GM18502 (cell line): Measurements from ENCODE around the gene LHX6.

ENCODE experiments used
- ATAC-seq: cut with Tn5 transposase; IDR thresholded peaks from one replicate; pipeline ENCODE4 v1.9.1; 2021; ENCODE audit warnings: mild to moderate bottlenecking; ENCODE audit not compliant: unreplicated experiment, poor library complexity

LHX6 gene

GRCh38 chr9:122228568-122229484 is at the start of gene LHX6:
LHX6 (minus strand) TSS chr9:122228957; CDS start chr9:122228740, 217 bp downstream.
- ATAC-seq: no peak

GRCh38 chr9:122277285-122277897 is 48.6 kb upstream of the LHX6 start:
- ATAC-seq: no peak

- no peak for ATAC-seq
Measured at GRCh38 chr9:122276096-122276495, 47.3 kb upstream of the LHX6 start.

- ATAC-seq: no peak
Measured at GRCh38 chr9:122274055-122274454, 45.3 kb upstream of the LHX6 start.

GRCh38 chr9:122268041-122268814 is 39.5 kb upstream of the LHX6 start:
- no peak for ATAC-seq

- peak; percentile 36 for ATAC-seq
Measured at GRCh38 chr9:122265149-122265915, 36.6 kb upstream of the LHX6 start.

- ATAC-seq: peak; percentile 87
Measured at GRCh38 chr9:122264360-122265148, 35.8 kb upstream of the LHX6 start, which contains the start of the genes MRRF and RBM18. MRRF (plus strand) TSS chr9:122264882; CDS start chr9:122270892, 6,010 bp downstream. RBM18 (minus strand) TSS chr9:122264840; CDS start chr9:122261492, 3,348 bp downstream.

- ATAC-seq: no peak
Measured at GRCh38 chr9:122263699-122264349, 35.1 kb upstream of the LHX6 start.

GRCh38 chr9:122262073-122262472 is 33.3 kb upstream of the LHX6 start:
- ATAC-seq: no peak

GRCh38 chr9:122261469-122261881 is 32.7 kb upstream of the LHX6 start:
- ATAC-seq: no peak

GRCh38 chr9:122258886-122259415 is 30.2 kb upstream of the LHX6 start:
- ATAC-seq: no peak

GRCh38 chr9:122256206-122256605 is 27.4 kb upstream of the LHX6 start:
- no peak for ATAC-seq

- no peak for ATAC-seq
Measured at GRCh38 chr9:122254761-122255160, 26.0 kb upstream of the LHX6 start.

GRCh38 chr9:122252796-122253195 is 24.0 kb upstream of the LHX6 start:
- no peak for ATAC-seq

GRCh38 chr9:122251351-122251750 is 22.6 kb upstream of the LHX6 start:
- no peak for ATAC-seq

- ATAC-seq: no peak
Measured at GRCh38 chr9:122248448-122248865, 19.7 kb upstream of the LHX6 start.

GRCh38 chr9:122246666-122247065 is 17.9 kb upstream of the LHX6 start:
- ATAC-seq: no peak

GRCh38 chr9:122244349-122244748 is 15.6 kb upstream of the LHX6 start:
- ATAC-seq: no peak
